ENCODE data around the gene SDC1. TPM values are rescaled to one million over a fixed set of nuclear protein-coding genes. Genes with fewer than 3 reads are reported as not detected.

The SDC1 gene, protein sequence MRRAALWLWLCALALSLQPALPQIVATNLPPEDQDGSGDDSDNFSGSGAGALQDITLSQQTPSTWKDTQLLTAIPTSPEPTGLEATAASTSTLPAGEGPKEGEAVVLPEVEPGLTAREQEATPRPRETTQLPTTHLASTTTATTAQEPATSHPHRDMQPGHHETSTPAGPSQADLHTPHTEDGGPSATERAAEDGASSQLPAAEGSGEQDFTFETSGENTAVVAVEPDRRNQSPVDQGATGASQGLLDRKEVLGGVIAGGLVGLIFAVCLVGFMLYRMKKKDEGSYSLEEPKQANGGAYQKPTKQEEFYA
- total RNA-seq (2022; extraction: Qiagen RNA extraction): 144 to 235 TPM (median 219 TPM) in 5 replicates

DNA sequence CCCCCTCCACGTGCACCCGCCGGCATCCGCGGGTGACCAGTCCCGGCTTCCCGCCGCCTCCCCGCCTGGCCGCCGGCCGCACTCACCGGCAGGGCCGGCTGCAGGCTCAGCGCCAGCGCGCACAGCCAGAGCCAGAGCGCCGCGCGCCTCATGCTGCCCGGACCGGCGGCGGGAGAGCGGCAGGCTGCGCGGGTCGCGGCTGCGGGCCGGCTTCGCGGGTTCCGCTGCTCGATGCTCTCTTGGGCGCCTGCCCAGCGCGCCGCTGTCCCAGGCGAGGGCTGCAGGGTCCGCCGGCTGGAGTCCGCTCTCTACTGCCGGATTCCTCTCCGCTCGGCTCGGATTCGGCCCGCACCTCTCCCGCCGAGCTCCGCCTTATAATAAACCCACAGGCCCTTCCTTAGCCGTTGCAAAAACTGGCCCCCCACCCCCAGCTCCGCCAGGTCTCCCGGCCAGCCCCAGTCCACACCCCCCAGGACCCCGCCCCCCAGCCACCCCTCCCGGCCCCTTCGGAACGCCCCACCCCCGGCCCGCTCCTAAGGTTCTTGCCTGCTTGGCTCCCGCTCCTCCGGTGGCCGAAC lies at the start of gene SDC1:
Gene SDC1 (minus strand): TSS at position 415 of the 578 bp plus-strand sequence. CDS start 263 bp downstream, at position 152.

Other genes starting within 250 kb of the SDC1 start
- 12.1 to 17.6 TPM (median 14.8 TPM) in 5 replicates for gene WDR35, start 235.0 kb downstream of the SDC1 start, total RNA-seq (2022; extraction: Qiagen RNA extraction)
- gene MATN3, start 212.5 kb downstream of the SDC1 start, total RNA-seq (2022; extraction: Qiagen RNA extraction): 11.0 to 18.8 TPM (median 15.4 TPM) in 5 replicates
- gene LAPTM4A, start 173.5 kb downstream of the SDC1 start, total RNA-seq (2022; extraction: Qiagen RNA extraction): 224 to 286 TPM (median 280 TPM) in 5 replicates
- gene PUM2, start 125.7 kb upstream of the SDC1 start, total RNA-seq (2022; extraction: Qiagen RNA extraction): 34.0 to 55.2 TPM (median 49.5 TPM) in 5 replicates
- gene RHOB, start 221.9 kb upstream of the SDC1 start, total RNA-seq (2022; extraction: Qiagen RNA extraction): 323 to 527 TPM (median 441 TPM) in 5 replicates